Cerebellar nuclear complex (tissue), 1 donor: ENCODE data around the gene NPAS4.
"Not testable (repeated sequence)": the region's sequence is repeated elsewhere in the genome, so short reads cannot be mapped to it uniquely, and the experiment has no call there.

ENCODE experiments used
- DNase-seq, 2 experiments: peaks; one replicate each; lab custom pipeline; 2025; lab: John Stamatoyannopoulos, UW

Gene NPAS4

GRCh38 chr11:66417000-66417399 lies 3.8 kb upstream of the NPAS4 start:
- no peak for DNase-seq

- DNase-seq = peak; percentile 70 to 75
These were observed 2.5 kb upstream of the NPAS4 start for GRCh38 chr11:66418168-66418985.

DNA sequence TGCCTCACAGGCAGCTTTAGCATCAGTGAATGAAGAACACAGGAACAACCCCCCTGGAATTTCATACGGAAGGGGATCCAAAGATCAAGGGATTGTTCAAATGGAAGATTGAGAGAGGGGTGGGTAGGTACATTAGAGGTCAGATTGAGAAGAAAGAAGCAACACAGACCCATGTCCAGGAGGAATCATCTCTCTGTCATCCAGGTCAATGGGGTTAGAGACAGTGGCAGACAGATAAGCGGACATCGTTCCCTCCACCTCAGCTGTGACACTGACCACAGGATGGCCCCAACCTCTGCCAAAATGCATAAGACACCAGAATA lies 1.9 kb upstream of the NPAS4 start:
- DNase-seq = no peak

DNA sequence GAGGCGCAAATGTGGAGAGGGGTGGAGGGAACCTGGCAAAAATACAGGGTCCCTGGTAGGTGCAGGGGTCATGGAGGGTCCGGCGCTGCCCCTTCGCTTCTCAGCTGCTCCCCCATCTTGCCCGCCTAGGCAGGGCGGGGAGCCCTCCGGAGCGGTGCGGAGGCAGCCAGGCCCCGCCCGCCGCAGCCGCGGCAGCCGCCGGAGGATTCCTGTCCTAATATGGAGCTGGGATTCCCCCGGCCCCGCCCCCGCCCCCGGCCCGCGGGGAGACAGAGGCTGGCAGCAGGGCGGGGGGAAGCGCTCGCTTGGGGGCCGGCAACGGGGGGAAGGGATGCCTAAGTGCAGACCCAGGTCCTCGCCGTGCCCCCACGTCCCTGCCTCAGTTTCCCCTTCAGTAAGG lies 1.0 kb upstream of the NPAS4 start:
- DNase-seq = no peak

DNA sequence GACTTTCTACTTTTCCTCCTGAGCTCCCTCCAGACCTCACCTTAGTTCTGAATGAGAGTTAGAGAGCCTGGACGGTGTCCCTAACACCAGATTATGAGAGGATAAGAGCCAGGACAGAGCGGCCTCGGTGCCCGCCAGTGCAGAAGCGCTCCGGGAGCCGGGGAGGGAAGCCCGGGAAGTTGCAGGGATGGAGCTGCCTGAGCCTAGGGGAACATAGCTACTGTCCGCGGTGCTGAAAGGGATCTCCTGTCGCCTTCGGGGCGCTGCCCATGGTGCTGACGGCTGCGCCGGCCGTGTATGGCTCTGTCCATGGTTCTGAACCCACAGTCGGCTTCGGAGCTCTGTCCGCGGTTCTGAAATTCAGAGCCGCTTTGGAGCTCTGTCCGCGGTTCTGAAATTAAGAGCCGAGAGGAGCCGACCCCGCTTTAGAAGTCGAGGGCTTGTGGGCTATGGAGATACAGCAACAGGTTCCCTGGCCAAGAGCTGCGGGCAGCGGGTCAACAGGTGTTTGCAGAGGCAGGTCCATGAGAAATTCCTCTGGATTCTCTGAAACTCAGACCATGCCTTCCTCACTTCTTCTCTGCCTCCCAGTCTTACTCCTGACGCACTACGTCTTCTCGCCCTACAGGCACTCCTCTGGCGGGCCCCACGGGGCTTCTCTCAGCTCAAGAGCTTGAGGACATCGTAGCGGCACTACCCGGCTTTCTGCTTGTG lies 814 bp downstream of the NPAS4 start:
- no peak for DNase-seq

GRCh38 chr11:66426314-66426713 lies 5.5 kb downstream of the NPAS4 start:
- no peak for DNase-seq

DNA sequence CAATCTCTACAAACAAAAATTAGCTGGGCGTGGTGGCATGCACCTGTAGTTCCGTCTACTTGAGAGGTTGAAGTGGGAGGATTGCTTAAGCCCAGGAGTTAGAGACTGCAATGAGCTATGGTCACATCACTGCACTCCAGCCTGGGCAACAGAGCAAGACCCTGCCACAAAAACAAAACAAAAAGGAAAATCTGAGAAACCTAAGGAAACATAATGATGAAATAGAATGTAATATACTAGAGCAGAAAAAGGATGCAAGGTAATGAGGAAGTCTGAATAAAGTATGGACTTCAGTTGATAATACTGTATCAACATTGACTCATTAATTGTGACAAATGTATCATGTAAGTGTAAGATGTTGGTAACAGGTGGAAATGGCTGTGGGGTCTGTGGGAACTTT lies 8.1 kb downstream of the NPAS4 start:
- no peak for DNase-seq

DNA sequence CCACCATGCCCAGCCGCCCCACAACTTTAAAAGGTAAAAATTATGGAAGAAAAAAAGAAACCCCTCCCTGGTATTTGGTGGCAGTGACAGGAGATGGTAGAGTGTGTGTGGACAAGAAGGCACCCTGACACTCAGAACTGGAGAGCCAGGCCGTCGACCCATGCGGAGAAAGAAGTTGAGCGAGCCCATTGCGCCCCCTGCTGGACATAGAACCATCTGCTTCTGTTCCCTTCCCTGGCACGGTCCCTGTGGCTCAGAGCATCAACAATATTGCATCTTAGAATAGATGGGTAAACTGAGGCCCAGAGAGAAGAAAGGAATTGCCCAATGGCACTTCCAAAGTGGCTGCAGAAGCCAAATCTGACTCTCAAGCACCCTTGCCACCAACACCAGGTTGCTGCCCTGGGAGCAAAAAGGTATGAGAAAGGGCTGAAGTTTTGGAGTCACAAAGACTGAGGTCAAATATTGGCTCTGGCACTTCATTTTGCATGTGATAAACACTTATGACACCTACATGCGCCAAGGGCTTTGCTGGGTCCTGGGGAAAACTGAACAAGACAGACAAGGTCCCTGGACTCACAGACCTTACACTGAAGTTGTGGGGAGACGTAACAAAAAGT lies 9.3 kb downstream of the NPAS4 start:
- DNase-seq = peak in 1 of 2 experiments; percentile 68

DNA sequence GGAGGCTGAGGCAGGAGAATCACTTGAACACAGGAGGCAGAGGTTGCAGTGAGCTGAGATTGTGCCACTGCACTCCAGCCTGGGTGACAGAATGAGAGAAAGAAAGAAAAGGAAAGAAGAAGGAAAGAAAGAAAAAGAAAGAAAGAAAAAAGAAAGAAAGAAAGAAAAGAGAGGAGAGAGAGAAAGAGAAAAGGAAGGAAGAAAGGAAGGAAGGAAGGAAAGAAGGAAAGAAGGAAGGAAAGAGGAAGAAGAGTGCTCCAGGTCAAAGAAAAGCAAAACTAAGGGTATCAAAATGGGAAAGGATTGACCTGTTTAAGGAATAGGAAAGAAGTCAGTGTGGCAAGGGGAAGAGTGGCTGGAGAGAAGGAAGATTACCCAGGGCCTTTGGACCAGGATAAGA lies 10.5 kb downstream of the NPAS4 start:
- not testable (repeated sequence) for DNase-seq

GRCh38 chr11:66431871-66432329 lies 11.1 kb downstream of the NPAS4 start:
- DNase-seq = not testable (repeated sequence)

DNA sequence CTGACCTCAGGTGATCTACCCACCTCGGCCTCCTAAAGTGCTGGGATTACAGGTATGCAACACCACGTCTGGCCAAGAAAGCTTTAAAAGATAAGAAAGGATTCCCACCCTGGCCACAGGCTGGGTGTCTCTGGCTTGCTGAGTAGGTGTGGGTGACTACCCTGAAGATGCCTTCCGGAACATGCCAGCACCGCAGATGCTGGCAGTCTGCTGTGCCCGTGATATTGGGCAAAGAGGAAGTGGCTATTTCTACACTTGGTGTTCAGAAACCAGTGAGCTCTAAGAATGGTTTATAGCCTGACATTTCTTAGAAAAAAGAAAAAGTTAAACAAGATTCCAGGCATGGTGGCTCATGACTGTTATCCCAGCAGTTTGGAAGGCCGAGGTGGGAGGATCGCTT lies 11.8 kb downstream of the NPAS4 start:
- DNase-seq = no peak

- no peak for DNase-seq
These were observed 17.2 kb downstream of the NPAS4 start for GRCh38 chr11:66437979-66438503.

DNA sequence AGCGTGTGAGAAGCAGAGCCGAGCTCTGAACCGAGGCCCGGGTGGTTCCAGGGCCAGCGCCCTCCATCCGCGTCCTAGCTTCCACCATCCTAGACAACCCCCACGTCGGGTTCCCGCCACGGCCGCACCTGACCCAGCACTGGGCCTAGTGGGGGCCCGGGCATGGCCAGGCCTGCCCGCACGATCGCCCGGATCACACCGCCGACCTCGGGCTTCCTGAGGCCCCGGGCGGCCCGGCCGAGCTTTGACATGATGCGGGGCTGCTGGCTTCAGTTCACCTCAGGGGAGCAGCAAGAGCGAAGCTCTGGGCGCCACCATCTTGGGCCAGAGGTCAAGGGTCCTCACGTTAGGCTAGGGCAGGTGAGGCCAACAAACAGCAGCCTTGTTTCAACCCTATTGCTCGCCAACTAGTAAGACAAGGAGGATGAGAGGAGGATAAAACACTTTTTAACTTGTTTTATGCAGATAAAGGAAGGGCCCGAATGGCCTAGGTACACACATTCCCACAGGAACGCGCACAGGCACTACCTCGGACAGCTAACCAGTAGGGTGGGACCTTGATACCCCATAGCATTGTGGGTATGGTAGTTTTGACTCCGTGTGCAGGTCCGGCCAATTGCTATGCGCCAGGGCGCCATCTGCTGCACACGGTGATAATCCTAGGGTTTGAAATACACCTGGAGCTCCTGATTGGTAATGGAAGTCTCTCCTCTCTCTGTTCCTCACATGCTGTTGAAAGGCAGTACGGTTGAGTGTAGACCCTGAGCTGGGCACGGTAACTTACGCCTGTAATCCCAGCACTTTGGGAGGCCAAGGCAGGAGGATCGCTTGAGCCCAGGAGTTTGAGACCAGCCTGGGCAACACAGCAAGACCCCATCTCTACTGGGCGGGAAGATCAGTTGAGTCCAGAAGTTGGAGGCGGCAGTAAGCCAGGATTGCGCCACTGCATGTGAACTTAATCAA lies 17.9 kb downstream of the NPAS4 start, which contains the start of gene MRPL11:
MRPL11 (minus strand) TSS at position 345 of the 963 bp plus-strand sequence; CDS start at position 251, 94 bp downstream.
- DNase-seq = peak; percentile 61 to 84

- not testable (repeated sequence) for DNase-seq
These were observed 19.5 kb downstream of the NPAS4 start for GRCh38 chr11:66440101-66440939.

- not testable (repeated sequence) for DNase-seq
These were observed 20.1 kb downstream of the NPAS4 start for GRCh38 chr11:66440940-66441282.

DNA sequence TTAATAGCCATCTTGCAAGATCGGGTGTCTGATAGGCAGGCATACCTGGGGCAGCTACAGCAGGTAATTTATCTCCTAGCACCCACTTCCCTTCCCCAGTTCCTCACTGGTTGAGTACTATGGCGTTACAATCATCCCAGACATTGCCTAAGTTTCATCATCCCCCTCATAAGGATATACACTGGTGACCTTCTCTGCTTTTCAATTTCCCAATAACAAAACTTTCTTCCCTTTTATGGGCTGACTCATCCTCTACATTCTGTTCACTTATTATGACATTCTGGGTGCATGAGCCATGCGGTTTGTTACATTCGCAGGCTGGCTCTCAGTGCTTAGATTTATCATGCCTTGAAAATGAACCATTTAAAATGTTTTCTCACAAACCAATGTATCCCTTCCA lies 22.8 kb downstream of the NPAS4 start:
- no peak for DNase-seq

GRCh38 chr11:66447012-66447411 lies 26.2 kb downstream of the NPAS4 start:
- DNase-seq = no peak

- DNase-seq = no peak
These were observed 27.7 kb downstream of the NPAS4 start for GRCh38 chr11:66448523-66448922.

- DNase-seq = no peak
These were observed 29.7 kb downstream of the NPAS4 start for GRCh38 chr11:66450560-66450959.

GRCh38 chr11:66451663-66452062 lies 30.8 kb downstream of the NPAS4 start:
- no peak for DNase-seq

GRCh38 chr11:66454247-66454646 lies 33.4 kb downstream of the NPAS4 start:
- no peak for DNase-seq
